Measurements from ENCODE around the gene PRRT2.

DNA sequence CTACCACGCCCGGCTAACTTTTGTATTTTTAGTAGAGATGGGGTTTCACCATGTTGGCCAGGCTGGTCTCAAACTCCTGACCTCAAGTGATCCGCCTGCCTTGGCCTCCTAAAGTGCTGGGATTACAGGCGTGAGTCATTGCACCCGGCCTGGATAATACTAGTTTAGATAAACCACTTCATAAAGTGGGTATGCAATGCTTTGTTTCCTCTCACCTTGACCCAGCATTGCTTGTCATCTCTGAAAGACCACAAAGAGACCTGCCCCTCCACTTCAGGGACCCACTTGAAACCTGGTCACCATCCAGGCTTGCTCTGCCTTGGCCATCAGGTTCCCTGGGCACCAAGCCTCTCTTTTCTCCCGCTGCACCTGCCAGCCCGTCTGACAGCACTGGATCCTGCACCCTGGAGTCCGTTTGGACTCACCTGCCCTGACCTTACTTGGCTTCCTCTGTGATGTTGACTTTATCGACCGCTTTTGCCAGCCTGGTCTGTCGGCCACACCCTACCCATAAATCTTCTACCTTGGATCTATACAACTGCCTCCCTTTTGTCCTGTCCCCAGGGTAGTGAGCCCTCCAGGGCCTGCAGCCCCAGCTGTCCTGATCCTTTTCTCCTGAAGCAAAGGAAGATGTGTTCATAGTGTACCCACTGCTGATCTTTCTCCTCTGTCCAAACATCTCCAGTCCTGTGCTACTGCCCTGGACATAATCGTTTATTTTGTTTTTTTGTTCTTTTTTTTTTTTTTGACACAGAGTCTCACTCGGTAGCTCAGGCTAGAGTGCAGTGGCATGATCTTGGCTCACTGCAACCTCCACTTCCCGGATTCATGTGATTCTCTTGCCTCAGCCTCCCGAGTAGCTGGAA, 46.6 kb upstream of the PRRT2 start:
- TF ChIP-seq, protein P1, sequence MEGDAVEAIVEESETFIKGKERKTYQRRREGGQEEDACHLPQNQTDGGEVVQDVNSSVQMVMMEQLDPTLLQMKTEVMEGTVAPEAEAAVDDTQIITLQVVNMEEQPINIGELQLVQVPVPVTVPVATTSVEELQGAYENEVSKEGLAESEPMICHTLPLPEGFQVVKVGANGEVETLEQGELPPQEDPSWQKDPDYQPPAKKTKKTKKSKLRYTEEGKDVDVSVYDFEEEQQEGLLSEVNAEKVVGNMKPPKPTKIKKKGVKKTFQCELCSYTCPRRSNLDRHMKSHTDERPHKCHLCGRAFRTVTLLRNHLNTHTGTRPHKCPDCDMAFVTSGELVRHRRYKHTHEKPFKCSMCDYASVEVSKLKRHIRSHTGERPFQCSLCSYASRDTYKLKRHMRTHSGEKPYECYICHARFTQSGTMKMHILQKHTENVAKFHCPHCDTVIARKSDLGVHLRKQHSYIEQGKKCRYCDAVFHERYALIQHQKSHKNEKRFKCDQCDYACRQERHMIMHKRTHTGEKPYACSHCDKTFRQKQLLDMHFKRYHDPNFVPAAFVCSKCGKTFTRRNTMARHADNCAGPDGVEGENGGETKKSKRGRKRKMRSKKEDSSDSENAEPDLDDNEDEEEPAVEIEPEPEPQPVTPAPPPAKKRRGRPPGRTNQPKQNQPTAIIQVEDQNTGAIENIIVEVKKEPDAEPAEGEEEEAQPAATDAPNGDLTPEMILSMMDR (IDR thresholded peaks at IDR 0.05 in 8 of 11, conservative IDR thresholded peaks at IDR 0.05 in 3 of 11), result no peak
- TF ChIP-seq POLR2A (IDR thresholded peaks at IDR 0.05) (no peak), POLR2AphosphoS5 (IDR thresholded peaks at IDR 0.05) (no peak)

All from spleen (tissue), 7 donors.